Endodermal cell (in vitro differentiated cells): ENCODE measurements around the gene FOLR3. TPM values are rescaled to one million over a fixed set of nuclear protein-coding genes. Genes with fewer than 3 reads are reported as not detected.
"Not testable (repeated sequence)": the region's sequence is repeated elsewhere in the genome, so short reads cannot be mapped to it uniquely, and the experiment has no call there.

Experiments used
- DNase-seq: peaks from one replicate; pipeline ENCODE4 v3.0.0-alpha.2; 2017
- H3K27ac ChIP-seq: 2 replicates; pipeline ENCODE4 v1.5.1; 2013; ENCODE audit warnings: mild to moderate bottlenecking, low read depth, low read length, moderate library complexity
- H3K27me3 ChIP-seq: 2 replicates; pipeline ENCODE4 v1.6.1; 2013; ENCODE audit warnings: mild to moderate bottlenecking, low read length, moderate library complexity; ENCODE audit not compliant: insufficient read depth, control insufficient read depth, poor library complexity, severe bottlenecking
- H3K36me3 ChIP-seq: 2 replicates; pipeline ENCODE4 v1.7.0; 2013; ENCODE audit warnings: mild to moderate bottlenecking, low read length, moderate library complexity; ENCODE audit not compliant: control insufficient read depth, insufficient read depth
- H3K4me1 ChIP-seq: one replicate; pipeline ENCODE4 v1.7.0; 2013; ENCODE audit warnings: low read length; ENCODE audit not compliant: control insufficient read depth, insufficient read depth
- H3K4me3 ChIP-seq: 2 replicates; pipeline ENCODE4 v1.5.1; 2013; ENCODE audit warnings: mild to moderate bottlenecking, low read length, moderate library complexity
- H3K9ac ChIP-seq: 2 replicates; pipeline ENCODE4 v1.6.1; 2013; ENCODE audit warnings: mild to moderate bottlenecking, low read length, moderate library complexity; ENCODE audit not compliant: poor library complexity, severe bottlenecking; ENCODE audit errors: extremely low read depth
- H3K9me3 ChIP-seq: 2 replicates; pipeline ENCODE4 v1.6.1; 2013; ENCODE audit warnings: mild to moderate bottlenecking, low read length, moderate library complexity; ENCODE audit not compliant: control insufficient read depth
- H3K27ac Mint-ChIP-seq: 2 replicates; pipeline ENCODE4 v1.8.0; 2020; ENCODE audit warnings: mixed read lengths
- H3K27me3 Mint-ChIP-seq: 2 replicates; pipeline ENCODE4 v1.8.0; 2021; ENCODE audit warnings: mild to moderate bottlenecking, mixed read lengths; ENCODE audit not compliant: insufficient read depth
- H3K36me3 Mint-ChIP-seq: 2 replicates; pipeline ENCODE4 v1.8.0; 2020; ENCODE audit warnings: low read depth, mixed read lengths
- H3K4me1 Mint-ChIP-seq: 2 replicates; pipeline ENCODE4 v1.8.0; 2020; ENCODE audit warnings: mixed read lengths
- H3K4me3 Mint-ChIP-seq: 2 replicates; pipeline ENCODE4 v1.8.0; 2020; ENCODE audit warnings: mild to moderate bottlenecking, moderate library complexity, mixed read lengths
- H3K9me3 Mint-ChIP-seq: 2 replicates; pipeline ENCODE4 v1.8.0; 2020; ENCODE audit warnings: mild to moderate bottlenecking, mixed read lengths
- CTCF ChIP-seq: fragments of 200-600 bp; sonication (generic); conservative IDR thresholded peaks from 2 replicates; pipeline ENCODE4 v1.5.0; 2021; ENCODE audit warnings: antibody characterized with exemption, mild to moderate bottlenecking
- WGBS, 2 experiments: methylation state at CpG; one replicate each; pipeline versions ENCODE4 v1.1.5 to v1.1.7; 2013; ENCODE audit warnings: missing lambda C conversion rate in 2 of 2, mixed read lengths in 1 of 2; ENCODE audit not compliant: insufficient coverage in 1 of 2, insufficient read length in 1 of 2; 5-methylcytosine and 5-hydroxymethylcytosine counted together
- long read RNA-seq, 4 experiments: library from polyadenylated mRNA in 2 of 4; library from RNA in 1 of 4; library from capped mRNA in 1 of 4; stranded (forward) in 3 of 4; unstranded in 1 of 4; transcript quantifications; one replicate each; pipeline ENCODE4 v2.0.0, GENCODE V29; 2020 to 2021; ENCODE audit warnings: inconsistent platforms in 1 of 4
- polyA plus RNA-seq, 2 experiments: library from polyadenylated mRNA; stranded (reverse); fragments of 50-300 nt; gene quantifications; one replicate each; pipeline ENCODE4 v1.2.3, GENCODE V29; 2013
- total RNA-seq, 2 donors: library from RNA; stranded (reverse); fragmentation: NEBNext Ultra II Directional in 1 of 2; extraction: Animal tissue kit (Norgen Biotek cat#: 25700) in 1 of 2; gene quantifications; 2 replicates in 1 of 2; 3 replicates in 1 of 2; pipeline ENCODE4 v1.2.1, GENCODE V29; 2021

The FOLR3 gene
- not detected for total RNA-seq
- not detected for polyA plus RNA-seq (2013, experiment 1 of 2)
- not detected for polyA plus RNA-seq (2013, experiment 2 of 2)
- long read RNA-seq, experiment 1, result 0 reads
- long read RNA-seq, experiment 2, result 0 reads
- long read RNA-seq, experiment 3, result 0 reads
- long read RNA-seq, experiment 4, result 0 reads

- H3K27me3 ChIP-seq, result peaks cover 31% of the 10 kb centered on the region
- H3K4me1 Mint-ChIP-seq, result not testable (repeated sequence)
- WGBS, 2 experiments, result 94 to 99% methylated on average over 3 to 4 of the region's 4 CpGs
These were observed at the start of gene FOLR3 for GRCh38 chr11:72135473-72135872. TSS of gene FOLR3 (plus strand) at chr11:72135725. CDS start at chr11:72135953, 228 bp downstream.

GRCh38 chr11:72088076-72088808, 47.3 kb upstream of the FOLR3 start:
- Mint-ChIP-seq H3K4me1 (peaks cover 43% of the 10 kb centered on the region), H3K36me3 (peaks cover 2% of the 10 kb centered on the region), H3K27me3 (no peaks in the 10 kb centered on the region), H3K4me3 (no peak overlapping the region), H3K27ac (peak overlapping the region; percentile 79), H3K9me3 (no peaks in the 10 kb centered on the region)
- Histone ChIP-seq H3K27me3 (no peaks in the 10 kb centered on the region), H3K9me3 (no peaks in the 10 kb centered on the region), H3K4me3 (peak overlapping the region; percentile 0), H3K4me1 (peaks cover 28% of the 10 kb centered on the region), H3K27ac (no peak overlapping the region), H3K36me3 (peaks cover 10% of the 10 kb centered on the region), H3K9ac (peak overlapping the region; percentile 5)
- WGBS, 2 experiments, result 66 to 73% methylated on average over 4 of the region's 4 CpGs
- peak; percentile 64 for DNase-seq
- no peak for TF ChIP-seq CTCF

More at GRCh38 chr11:72135473-72135872, at the start of gene FOLR3:
- H3K36me3 ChIP-seq, H3K27ac ChIP-seq, H3K36me3 Mint-ChIP-seq, H3K4me1 ChIP-seq, H3K9ac ChIP-seq, DNase-seq, H3K4me3 Mint-ChIP-seq, H3K9me3 ChIP-seq, H3K27ac Mint-ChIP-seq, H3K4me3 ChIP-seq, H3K9me3 Mint-ChIP-seq: not testable (repeated sequence)
- peaks cover 34% of the 10 kb centered on the region for H3K27me3 Mint-ChIP-seq

- H3K27ac ChIP-seq, result no peak overlapping the region
- H3K4me1 Mint-ChIP-seq, result peaks cover 39% of the 10 kb centered on the region
- H3K36me3 ChIP-seq, result peaks cover 12% of the 10 kb centered on the region
- peak overlapping the region; percentile 71 for H3K27ac Mint-ChIP-seq
- H3K4me3 ChIP-seq, result no peak overlapping the region
- TF ChIP-seq CTCF, result peak; percentile 93
- H3K4me1 ChIP-seq, result peaks cover 28% of the 10 kb centered on the region
- H3K27me3 ChIP-seq, result no peaks in the 10 kb centered on the region
- WGBS, 2 experiments, result 67 to 78% methylated on average over 2 to 3 of the region's 4 CpGs
- H3K36me3 Mint-ChIP-seq, result peaks cover 14% of the 10 kb centered on the region
- H3K9ac ChIP-seq, result no peak overlapping the region
- no peaks in the 10 kb centered on the region for H3K9me3 ChIP-seq
- DNase-seq, result peak; percentile 95
- no peaks in the 10 kb centered on the region for H3K27me3 Mint-ChIP-seq
- H3K4me3 Mint-ChIP-seq, result no peak overlapping the region
- no peaks in the 10 kb centered on the region for H3K9me3 Mint-ChIP-seq
These were observed 44.2 kb upstream of the FOLR3 start for GRCh38 chr11:72091292-72091691.
